ENCODE results near the gene GUCD1. TPM values are rescaled to one million over a fixed set of nuclear protein-coding genes. Genes with fewer than 3 reads are reported as not detected.

Gene GUCD1
- total and polyA plus RNA-seq, 9 of the 15 experiments (the other 6 are each of a cell fraction or from before 2014, with no cell fraction given), result 31.5 to 67.8 (median 50.3) TPM

DNA sequence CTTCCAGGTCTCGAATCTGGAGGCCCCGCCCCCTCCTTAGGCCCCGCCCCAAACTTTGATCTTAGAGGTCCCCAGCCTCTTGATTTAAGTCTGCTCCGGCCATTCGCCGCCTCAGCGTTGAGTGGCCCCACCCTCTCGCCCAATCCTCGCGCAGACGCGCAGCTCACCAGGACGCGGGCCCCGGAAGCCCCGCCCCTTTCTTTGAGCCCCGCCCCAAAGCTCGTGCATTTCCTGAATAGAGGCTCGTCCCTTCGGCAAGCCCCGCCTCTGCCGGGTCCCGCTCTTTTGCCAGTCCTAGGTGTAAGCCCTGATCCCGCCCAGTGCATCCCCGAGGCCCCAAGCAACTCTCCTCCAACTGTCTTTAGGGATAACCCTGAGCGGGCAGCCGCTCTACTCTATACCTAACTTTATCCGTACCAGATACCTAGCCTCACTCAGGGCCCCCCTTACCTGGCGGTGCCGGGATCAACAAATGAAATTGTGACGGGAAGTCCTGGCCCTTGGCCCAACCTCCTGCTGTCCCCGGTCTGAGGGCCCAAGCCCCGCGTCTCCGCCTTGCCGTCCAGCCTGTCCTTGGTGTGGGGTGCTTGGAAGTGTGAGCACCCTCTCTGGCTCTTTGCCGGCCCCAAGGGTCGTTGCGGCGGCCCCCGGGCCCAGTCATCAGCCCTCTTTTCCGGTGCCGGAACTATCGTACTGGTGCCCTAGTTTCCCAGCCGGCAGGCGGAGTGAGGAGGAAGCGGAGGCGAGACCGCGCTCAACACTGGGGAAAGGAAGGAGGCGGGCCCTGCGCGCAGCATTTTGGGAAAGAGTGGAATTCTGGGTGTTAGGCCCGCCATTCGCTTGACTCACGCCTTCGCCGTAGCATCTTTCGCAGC, 464 bp upstream of the GUCD1 start, which contains the start of gene SNRPD3 (continued):
- TF ChIP-seq ZNF175 (CRISPR knock-in tag; IDR thresholded peaks at IDR 0.05; ENCODE audit: low read depth), result peak; percentile 39; the same call in 1 of the 2 replicates
- TF ChIP-seq RHOXF2B (CRISPR knock-in tag; conservative IDR thresholded peaks at IDR 0.05), result no peak
- TF ChIP-seq, protein P1, sequence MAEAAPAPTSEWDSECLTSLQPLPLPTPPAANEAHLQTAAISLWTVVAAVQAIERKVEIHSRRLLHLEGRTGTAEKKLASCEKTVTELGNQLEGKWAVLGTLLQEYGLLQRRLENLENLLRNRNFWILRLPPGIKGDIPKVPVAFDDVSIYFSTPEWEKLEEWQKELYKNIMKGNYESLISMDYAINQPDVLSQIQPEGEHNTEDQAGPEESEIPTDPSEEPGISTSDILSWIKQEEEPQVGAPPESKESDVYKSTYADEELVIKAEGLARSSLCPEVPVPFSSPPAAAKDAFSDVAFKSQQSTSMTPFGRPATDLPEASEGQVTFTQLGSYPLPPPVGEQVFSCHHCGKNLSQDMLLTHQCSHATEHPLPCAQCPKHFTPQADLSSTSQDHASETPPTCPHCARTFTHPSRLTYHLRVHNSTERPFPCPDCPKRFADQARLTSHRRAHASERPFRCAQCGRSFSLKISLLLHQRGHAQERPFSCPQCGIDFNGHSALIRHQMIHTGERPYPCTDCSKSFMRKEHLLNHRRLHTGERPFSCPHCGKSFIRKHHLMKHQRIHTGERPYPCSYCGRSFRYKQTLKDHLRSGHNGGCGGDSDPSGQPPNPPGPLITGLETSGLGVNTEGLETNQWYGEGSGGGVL (CRISPR knock-in tag; IDR thresholded peaks at IDR 0.05), result no peak
- no peak for TF ChIP-seq EWSR1 (IDR thresholded peaks at IDR 0.05; ENCODE audit: borderline replicate concordance, low read depth, partially characterized antibody)
- TF ChIP-seq NR2C1 (IDR thresholded peaks at IDR 0.05), result peak; percentile 42; the same call in 1 of the 2 replicates
- TF ChIP-seq NR2C1 (tag; IDR thresholded peaks at IDR 0.05), result peak; percentile 62; the same call in 1 of the 2 replicates
- no peak; the same call in 1 of the 2 replicates for TF ChIP-seq CC2D1A (IDR thresholded peaks at IDR 0.05)
- TF ChIP-seq SRSF1 (IDR thresholded peaks at IDR 0.05; ENCODE audit: low read depth, low read length), result no peak
- TF ChIP-seq, protein P2, sequence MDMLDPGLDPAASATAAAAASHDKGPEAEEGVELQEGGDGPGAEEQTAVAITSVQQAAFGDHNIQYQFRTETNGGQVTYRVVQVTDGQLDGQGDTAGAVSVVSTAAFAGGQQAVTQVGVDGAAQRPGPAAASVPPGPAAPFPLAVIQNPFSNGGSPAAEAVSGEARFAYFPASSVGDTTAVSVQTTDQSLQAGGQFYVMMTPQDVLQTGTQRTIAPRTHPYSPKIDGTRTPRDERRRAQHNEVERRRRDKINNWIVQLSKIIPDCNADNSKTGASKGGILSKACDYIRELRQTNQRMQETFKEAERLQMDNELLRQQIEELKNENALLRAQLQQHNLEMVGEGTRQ (CRISPR knock-in tag; IDR thresholded peaks at IDR 0.05), result no peak
- no peak for TF ChIP-seq RFX1 (IDR thresholded peaks at IDR 0.05)
- TF ChIP-seq, protein P3, sequence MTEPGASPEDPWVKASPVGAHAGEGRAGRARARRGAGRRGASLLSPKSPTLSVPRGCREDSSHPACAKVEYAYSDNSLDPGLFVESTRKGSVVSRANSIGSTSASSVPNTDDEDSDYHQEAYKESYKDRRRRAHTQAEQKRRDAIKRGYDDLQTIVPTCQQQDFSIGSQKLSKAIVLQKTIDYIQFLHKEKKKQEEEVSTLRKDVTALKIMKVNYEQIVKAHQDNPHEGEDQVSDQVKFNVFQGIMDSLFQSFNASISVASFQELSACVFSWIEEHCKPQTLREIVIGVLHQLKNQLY (CRISPR knock-in tag; conservative IDR thresholded peaks at IDR 0.05), result no peak
- TF ChIP-seq ZC3H4 (CRISPR knock-in tag; IDR thresholded peaks at IDR 0.05; ENCODE audit: borderline replicate concordance), result no peak
- TF ChIP-seq FOS (IDR thresholded peaks at IDR 0.05; ENCODE audit: extremely low read depth, insufficient read length), result peak; percentile 58
- TF ChIP-seq, protein P4, sequence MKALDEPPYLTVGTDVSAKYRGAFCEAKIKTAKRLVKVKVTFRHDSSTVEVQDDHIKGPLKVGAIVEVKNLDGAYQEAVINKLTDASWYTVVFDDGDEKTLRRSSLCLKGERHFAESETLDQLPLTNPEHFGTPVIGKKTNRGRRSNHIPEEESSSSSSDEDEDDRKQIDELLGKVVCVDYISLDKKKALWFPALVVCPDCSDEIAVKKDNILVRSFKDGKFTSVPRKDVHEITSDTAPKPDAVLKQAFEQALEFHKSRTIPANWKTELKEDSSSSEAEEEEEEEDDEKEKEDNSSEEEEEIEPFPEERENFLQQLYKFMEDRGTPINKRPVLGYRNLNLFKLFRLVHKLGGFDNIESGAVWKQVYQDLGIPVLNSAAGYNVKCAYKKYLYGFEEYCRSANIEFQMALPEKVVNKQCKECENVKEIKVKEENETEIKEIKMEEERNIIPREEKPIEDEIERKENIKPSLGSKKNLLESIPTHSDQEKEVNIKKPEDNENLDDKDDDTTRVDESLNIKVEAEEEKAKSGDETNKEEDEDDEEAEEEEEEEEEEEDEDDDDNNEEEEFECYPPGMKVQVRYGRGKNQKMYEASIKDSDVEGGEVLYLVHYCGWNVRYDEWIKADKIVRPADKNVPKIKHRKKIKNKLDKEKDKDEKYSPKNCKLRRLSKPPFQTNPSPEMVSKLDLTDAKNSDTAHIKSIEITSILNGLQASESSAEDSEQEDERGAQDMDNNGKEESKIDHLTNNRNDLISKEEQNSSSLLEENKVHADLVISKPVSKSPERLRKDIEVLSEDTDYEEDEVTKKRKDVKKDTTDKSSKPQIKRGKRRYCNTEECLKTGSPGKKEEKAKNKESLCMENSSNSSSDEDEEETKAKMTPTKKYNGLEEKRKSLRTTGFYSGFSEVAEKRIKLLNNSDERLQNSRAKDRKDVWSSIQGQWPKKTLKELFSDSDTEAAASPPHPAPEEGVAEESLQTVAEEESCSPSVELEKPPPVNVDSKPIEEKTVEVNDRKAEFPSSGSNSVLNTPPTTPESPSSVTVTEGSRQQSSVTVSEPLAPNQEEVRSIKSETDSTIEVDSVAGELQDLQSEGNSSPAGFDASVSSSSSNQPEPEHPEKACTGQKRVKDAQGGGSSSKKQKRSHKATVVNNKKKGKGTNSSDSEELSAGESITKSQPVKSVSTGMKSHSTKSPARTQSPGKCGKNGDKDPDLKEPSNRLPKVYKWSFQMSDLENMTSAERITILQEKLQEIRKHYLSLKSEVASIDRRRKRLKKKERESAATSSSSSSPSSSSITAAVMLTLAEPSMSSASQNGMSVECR (CRISPR knock-in tag; IDR thresholded peaks at IDR 0.05), result peak; percentile 52; the same call in 1 of the 2 replicates
- no peak for TF ChIP-seq PCBP2 (IDR thresholded peaks at IDR 0.05; ENCODE audit: low read depth, low read length, poor library complexity, severe bottlenecking)
- no peak for TF ChIP-seq BACH1 (tag; IDR thresholded peaks at IDR 0.05)
- no peak for TF ChIP-seq COPS2 (conservative IDR thresholded peaks at IDR 0.05)
- peak; percentile 72 for TF ChIP-seq HDAC3 (IDR thresholded peaks at IDR 0.05; ENCODE audit: borderline replicate concordance, partially characterized antibody)
